ENCODE results near the gene KCTD18.

Gene KCTD18

DNA sequence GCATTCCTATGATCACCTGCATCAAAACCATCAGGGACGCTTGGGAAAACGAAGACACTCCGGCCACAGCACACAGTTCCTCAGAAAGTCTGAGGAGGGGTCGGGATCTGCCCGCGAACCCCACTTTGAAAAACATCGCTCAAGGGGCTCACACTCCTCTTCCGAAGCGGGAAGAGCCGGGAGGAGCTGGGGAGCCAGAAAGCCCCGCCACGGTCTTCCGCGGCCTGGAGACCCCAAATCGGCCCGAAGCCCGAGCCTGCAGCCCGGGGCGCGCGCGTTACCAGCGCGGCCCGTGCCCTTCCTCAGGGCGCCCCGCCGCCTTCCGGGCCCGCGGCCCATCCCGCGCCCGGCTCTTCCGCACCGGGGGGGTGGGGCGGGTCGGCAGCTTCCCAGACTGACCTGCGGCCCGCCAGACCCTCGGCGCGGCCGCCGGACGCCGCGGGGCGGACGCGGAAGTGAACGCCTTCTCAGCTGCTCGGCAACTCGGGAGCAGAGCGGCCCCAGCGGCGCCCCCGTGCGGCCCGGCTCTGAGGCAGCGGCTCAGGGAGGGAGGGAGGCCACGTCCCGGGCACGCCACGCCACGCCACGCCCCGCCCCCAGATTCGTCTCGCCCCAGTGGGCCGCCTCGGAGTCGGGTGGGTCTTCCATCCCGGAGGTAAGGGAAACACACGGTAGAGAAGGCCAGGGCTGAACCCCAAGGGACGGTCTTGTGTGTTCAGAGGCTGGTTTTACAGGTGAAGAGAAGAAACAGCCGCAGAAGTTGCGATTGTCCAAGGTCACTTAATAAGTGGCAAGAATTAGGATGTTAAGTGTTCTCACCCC, at the start of gene KCTD18:
Gene KCTD18, minus strand, starts transcription at position 457 of the 822 bp plus-strand sequence. CDS start 3,052 bp downstream, outside the sequence.
- peak; percentile 97 for ATAC-seq
- DNase-seq = peak; percentile 96

DNA sequence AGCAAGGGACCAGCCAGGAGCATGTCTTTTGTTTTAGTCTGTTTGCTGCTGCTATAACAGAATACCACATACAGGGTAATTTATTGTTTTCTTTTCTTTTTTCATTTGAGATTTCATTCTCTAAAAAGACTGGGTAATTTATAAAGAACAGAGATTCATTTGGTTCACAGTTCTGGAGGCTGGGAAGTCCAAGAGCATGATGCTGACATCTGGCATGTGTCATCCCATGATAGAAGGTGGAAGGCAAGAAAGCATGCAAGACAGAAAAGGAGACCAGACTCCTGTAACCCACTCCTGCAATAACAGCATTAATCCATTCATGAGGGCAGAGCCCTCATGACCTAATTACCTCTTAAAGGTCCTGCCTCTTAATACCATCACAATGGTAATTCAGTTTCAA, 30.9 kb upstream of the KCTD18 start:
- ATAC-seq = no peak
- DNase-seq = no peak

DNA sequence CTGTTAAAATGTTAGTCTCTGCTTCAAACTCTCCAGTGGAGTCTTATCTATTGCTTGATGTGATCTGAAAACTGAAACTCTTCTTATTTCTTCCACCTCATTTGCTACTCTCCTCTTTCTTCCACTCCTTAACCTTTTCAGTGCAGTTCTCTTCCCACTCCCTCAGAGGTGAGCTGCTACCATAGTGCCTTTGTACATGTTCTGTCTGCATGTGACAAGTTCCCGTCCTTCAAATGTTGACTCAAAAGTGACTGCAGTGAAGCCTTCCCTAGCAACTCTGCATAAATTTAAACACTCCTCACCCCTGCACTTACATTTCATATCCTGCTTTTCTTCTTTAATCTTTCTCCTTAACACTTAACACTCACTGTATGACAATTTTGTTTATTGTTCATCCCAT, 28.3 kb upstream of the KCTD18 start:
- DNase-seq (no peak), ATAC-seq (peak; percentile 61)

DNA sequence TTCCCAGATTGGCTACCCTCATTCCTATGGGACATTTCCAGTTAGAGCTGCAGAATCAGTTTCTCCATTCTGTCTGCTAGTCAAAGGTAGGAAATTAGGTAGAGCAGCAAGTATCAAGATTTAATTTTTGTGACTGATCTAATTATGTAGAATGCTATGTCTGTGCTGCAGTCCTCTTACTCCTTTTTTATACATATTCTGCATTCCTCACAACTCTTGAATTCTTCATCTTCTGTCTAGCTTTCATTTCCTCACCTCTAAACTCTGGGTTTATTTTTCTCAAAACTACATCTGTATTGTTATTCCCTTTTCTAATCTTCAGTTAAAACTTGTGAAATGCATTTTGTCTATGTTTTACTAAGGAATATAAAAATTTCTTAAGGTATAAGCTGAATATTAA, 24.7 kb upstream of the KCTD18 start:
- no peak for ATAC-seq
- DNase-seq = no peak

DNA sequence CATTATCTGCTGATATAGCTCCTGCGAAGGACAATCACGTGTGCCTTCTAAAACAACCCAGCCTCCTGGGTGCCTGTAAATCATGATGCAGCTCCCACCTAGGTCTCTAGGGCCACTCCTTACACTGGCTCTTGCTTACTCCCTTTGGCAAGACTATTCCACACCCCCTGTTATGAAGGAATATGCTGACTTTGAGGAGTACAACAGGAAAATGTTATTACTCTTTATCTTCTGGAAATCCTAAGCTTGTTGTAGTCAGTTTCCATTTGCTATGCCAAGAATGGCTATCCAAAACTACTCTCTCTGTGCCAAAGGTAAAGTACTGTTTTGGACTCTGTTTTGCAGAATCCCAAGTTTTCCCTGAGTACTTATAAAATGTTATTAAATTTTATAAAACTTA, 23.9 kb upstream of the KCTD18 start:
- DNase-seq = no peak
- no peak for ATAC-seq

DNA sequence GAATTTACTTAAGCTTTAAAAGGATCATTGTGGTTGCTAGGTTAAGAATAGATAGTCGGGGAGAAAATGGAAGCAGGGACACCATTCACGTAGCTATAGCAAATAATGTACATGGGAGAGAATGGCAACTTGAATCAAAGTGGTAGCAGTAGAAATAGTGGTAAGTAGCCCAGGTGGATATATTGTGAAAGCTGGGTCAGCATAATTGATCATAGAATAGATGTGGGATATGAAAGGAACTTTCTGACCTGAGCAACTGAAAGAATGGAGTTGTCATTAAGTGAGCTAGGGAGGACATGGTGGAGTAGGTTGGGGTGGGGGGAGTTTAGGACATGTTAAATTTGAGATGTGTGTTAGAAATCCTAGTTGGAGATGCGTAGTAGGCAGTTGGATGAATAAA, 18.4 kb upstream of the KCTD18 start:
- no peak for ATAC-seq
- DNase-seq = no peak

DNA sequence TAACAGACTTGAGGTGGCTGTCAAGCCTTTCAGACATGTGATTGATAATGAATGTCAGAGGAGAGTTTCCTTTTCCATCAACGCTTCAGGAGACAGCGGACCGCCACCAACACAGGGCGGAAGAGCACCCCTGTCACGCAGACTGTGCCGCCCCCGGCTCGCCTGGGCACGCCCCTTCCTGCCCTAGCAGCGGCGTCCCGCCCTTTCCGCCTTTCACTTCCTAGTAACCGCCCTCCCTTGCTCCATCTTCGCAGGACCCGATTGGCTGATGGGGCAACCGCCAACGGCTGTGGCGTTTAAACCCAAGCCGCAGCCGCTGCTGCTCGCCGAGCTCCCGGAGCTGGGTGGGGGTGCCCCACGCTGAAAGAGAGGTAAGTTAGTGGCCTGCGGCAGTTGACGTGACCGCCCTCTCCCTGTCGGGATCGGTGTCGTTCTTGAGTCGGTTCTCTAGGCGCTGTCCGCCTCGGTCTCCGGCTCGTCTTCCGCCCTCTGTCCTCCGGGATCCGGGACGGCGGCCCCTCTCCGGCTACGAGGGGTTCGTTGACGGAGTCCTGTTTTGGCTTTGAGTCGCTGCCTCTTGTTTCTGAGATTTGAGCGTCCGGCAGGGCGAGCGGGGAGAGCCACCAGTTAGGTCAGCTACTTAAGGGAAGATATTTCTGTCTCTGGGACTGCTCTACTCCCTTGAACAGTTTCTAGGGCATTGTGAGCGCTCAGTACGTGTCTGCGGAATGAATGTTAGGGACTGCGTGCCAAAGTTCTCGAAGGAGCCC, 16.2 kb upstream of the KCTD18 start, which contains the start of gene SGO2:
Gene SGO2, plus strand, starts transcription at position 326 of the 770 bp plus-strand sequence. CDS start 6,769 bp downstream, outside the sequence.
- ATAC-seq (peak; percentile 100), DNase-seq (peak; percentile 96)

DNA sequence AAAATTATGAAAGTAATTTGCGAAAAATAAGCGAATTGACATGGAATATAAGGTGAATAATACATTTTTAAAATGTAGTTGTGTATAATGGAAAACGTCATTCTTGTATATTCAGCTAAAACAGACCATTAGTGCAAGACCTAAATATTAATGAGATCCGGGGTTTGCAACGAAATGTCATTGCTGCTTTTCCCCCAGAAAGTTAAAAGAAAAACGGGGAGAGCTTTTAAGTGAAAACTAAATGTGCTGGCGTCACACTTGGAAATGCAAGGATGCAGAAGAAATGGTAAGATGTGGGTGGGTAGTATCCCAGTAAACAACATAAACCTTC, 15.6 kb upstream of the KCTD18 start:
- ATAC-seq (no peak), DNase-seq (no peak)

DNA sequence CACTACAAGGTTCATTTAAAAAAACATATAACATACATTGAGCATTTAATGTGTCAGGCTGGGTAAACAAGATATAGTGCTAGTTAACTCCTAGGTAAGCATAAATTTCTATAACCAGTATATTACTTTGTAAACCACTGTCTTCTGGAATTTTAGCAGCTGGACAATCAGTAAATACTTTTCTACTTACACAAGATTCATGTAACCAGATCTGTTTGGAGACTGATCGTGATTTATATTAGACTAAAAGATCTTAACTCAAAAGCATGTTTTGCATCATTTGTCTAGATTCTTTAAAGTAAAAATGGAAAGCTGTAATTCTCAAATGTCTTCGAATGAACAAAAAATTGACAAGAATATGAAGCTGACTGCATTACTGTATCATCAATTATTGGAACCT, 15.2 kb upstream of the KCTD18 start:
- no peak for DNase-seq

DNA sequence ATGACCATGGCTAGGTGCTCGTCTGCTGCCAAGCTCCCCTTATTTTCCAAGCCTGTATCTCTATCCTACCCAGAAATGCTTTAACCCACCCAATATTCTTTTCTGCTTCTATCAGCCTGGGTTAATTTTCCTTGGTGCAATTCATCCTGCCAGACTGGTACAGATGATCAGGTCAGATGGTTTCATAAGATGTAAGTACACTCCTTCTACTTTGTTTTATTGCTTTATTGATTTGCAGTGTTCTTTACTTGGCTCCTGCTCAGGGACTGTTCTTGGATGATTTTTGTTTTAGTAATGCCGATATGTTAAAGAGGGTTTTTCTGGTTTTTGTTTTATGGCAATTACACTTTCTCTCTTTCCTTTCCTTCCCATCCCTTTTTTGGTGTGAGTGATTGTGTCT, 13.7 kb upstream of the KCTD18 start:
- no peak for ATAC-seq

More for the DNA sequence above, 15.2 kb upstream of the KCTD18 start:
- ATAC-seq = no peak

DNA sequence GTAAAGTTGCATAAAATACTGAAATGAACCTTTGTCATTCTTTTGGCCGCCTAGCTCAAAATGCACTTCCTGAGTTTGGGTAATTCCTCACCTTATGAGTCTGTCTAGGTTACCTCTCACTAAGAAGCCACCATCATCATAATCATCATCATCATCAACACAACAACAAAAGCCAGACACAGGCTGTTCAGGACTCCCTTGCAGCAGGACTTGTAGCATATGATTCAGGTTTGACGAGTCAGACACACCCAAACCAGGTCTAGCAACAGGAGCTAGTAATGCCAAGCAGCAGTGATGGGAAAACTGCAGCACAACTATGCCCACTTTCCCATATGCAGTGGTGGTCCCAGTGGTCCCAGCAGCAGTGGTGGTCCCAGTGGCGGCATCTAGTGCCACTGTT, 13.3 kb upstream of the KCTD18 start:
- DNase-seq = no peak
- no peak for ATAC-seq

More for the DNA sequence above, 13.7 kb upstream of the KCTD18 start:
- no peak for DNase-seq

DNA sequence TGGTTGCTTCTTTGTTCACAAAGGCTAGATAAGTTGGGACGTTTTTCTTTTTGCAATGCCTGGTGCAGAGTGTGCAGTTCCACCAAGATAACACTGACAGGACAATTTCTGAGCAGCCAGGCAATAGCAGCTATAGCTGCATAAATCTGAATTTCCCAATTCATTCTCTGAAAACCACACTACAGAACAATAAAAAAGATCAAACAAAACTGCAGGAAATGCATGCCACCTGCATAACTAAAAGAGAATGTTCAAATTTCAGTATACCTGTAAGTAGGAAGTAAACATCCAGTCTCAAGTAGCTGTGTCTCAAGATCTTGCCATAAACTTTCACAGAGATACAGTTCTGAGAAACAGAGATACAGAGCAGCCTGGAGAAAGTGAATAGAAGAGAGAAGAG, 5.3 kb upstream of the KCTD18 start:
- ATAC-seq (no peak), DNase-seq (no peak)

DNA sequence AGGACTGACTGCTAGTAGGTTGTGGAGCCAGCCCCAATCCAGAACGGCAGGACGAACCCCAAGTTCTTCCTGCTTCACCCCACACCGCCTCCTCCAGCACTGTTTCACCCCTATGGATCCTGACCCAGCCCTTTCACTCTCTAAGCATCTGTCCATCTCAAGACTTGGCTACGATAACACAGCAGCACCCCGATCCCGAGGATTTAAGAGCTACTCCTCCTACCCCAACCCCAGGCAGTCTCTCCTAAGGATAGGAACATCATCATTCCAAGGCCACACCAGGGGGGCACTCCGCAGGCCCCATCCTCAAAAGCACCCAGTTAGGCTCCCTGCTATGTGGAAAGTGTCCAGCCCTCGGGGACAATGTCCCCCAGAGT, 645 bp downstream of the KCTD18 start:
- DNase-seq (no peak), ATAC-seq (no peak)

DNA sequence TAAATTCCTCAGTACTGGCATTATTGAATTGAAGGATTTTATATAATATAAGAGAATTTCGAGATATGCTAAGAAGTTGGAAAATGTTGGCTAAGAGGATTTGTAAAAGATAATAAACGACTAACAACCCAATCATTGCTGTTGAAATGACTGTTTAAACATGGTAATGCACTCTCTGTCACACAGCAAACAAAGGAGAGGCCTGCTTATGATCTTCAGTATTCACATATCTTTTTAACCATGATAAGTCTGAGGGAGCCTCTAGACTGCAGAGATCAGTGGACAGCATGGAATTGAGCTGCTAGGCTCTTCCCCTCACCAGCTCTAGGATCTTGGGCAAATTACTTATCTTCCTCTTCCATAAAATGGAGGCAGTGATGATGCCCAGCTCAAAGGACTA, 2.7 kb downstream of the KCTD18 start:
- no peak for ATAC-seq

DNA sequence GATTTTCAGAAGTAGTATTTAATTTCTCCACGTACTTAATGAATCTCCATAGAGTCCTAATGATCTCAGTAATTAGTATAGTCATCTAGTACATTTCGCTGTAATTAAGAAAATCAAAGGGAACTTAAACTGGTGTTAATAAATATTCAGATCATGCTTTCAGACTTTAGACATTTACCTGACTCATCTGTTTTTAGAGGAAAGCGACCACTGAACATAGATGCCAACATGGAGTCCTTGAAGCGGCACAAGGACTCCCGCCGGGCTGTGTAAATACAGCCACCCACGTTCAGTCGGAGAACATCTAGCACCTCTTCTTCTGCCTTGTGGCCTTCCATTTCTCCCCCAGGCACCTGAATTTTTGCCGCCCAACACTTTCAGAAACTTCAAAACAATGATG, 3.2 kb downstream of the KCTD18 start:
- DNase-seq (no peak), ATAC-seq (no peak)

More for the DNA sequence above, 2.7 kb downstream of the KCTD18 start:
- no peak for DNase-seq

DNA sequence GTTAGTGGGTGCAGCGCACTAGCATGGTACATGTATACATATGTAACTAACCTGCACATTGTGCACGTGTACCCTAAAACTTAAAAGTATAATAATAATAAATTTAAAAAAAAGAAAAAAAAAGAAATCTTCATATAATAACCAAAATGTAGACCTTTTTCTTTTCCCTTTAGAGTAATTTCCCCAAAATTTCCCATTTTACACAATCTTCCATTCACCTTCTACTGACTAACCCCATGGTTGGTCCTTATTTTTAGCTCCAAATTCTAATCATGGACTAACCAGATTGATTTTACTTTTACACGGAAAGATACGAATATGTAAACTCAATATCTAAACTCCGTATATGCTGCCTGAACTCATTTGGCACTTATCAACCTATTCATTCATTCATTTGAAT, 7.7 kb downstream of the KCTD18 start:
- ATAC-seq = no peak
- DNase-seq = no peak

DNA sequence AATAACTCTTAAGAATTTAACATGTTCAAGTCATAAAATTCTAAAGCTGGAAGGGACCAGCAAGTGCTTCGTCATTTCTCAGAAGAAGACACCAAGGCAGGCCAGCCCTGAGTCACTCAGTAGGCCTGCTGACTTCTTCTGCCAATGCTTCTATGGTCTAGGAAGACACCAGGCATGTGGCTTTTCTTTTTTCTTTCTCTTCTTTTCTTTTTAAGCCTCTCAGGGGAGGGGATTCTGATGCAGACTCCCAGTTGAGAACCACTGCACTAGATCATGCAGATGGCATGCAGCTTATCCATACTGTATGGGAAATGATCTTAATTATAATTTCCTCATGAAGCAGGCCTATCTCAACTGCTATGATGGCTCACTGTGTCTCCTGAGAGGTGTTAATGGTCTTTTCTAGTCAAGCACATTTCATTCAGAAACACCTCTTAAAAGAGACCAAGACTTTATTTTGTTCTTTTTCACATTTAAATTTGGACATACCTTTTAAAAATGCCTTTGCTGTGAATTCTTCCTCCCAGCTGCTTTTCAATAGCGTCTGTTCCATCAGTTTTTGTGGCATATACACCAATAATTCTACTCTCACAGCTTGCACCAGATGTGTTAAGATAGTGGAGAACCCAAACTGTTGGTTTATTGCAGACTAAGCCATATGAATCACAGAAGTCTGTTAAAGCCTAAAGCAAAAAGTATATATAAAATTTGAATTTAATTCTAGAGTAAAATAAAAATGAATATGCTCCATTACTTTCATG, 11.3 kb downstream of the KCTD18 start:
- no peak for DNase-seq

DNA sequence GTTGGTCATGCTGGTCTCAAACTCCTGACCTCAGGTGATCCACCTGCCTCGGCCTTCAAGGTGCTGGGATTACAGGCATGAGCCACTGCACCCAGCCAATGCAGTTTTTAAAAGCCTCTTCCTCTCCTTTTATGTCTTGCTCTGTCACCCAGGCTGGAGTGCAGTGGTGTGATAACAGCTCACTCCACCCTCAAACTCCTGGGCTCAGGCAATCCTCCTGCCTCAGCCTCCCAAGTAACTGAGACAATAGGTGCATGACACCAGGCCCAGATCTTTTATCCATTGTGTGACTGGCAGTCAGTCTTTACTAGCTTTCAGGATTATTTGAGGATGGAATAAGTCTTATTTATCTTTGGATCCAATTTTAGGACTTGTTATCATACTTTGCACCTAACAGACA, 13.2 kb downstream of the KCTD18 start:
- DNase-seq (no peak), ATAC-seq (no peak)

More for the DNA sequence above, 11.3 kb downstream of the KCTD18 start:
- ATAC-seq = no peak

DNA sequence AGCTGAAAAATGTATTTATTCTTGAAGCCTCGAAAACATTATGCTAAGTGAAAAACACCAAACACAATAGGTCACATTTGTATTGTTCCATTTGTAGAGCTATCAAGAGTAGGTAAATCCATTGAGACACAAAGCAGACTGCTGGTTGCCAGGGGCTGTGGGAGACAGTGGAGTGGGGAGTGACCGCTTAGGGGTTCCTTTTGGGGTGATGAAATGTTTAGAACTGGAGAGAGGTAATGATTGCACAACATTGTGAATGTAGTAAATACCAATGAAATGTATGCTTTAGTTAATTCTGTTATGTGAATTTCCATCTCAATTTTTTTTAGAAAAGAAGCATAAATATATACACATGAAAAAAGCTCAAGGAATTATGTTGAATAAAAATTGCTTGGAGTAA, 15.8 kb downstream of the KCTD18 start:
- DNase-seq = no peak
- no peak for ATAC-seq

DNA sequence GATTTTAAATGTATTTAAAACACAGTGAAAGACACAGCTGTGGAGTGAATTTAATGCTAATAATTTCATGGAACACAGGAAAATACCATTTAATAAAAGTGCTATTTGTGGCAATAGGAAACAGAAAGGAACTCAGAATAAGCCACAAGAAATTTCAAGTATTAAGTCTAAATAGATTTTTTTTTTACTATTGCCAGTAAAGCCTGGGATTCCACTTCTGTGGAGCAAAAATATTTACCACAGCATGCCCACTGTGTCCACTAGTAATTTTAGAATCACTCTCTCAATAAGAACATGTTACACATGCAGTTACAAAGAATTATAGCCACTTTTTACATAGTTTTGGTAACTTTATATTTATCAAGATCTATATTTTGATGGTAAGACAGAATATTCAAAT, 17.2 kb downstream of the KCTD18 start:
- DNase-seq = no peak
- no peak for ATAC-seq

DNA sequence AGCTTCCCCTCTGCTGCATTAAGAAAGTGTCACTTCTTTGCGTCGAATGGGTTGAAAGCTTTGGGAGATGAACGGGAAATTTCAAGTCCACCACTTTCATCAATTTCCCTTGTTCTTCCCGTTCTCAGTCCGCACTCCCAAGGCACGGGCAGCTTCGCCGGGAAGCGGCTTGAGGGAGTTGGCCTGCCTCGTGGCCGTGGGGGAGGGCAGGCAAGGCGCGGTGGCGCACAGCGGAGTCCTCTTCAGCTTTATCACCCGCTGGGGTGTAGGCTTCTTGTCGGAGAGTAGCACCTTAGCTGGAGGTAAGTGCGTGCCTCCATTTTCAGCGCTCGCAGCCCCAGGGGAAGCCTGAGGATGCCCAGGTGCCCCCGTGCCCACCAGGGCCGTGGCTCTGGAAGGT, 19.9 kb downstream of the KCTD18 start:
- DNase-seq (no peak), ATAC-seq (no peak)

DNA sequence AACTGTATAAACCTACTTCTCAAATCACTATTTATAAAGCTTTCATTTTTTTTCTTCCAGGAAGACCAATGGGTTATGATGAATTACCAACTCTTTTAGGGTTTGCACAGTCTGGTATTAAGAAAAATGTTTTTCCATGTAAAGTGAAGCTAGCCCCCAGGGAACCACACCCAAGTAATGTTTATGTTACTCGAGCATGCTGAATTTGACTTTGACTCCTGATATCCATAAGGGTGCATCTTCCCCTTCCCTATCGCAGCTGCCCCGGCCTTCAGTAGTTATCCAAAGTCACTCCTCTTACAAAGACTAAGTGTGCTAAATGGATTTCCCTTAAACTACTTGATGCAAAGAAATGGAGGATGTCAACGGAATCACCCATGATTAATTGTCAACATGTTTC, 21.7 kb downstream of the KCTD18 start:
- DNase-seq = no peak
- no peak for ATAC-seq

DNA sequence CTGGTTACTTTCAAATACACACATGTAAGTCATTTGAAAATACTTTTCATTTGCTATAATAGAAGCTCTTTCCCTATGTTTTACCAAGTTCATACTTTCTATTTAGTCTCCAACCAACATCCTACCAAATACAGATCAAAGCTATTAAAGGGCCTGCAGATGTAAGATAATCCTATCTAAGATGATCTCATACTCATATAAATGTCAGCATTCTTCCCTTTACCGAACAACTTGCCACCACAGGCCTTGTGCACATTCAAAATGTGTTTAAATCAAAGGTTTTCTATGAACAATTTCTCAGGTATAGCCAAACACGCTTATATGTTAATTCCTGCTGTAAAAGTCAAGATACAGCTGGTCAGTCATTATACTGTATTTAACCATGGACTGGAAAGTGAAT, 23.3 kb downstream of the KCTD18 start:
- ATAC-seq = no peak

More for the DNA sequence above, 23.3 kb downstream of the KCTD18 start:
- no peak for DNase-seq
